H9 (cell line): ENCODE results near the gene BTBD8. TPM values are rescaled to one million over a fixed set of nuclear protein-coding genes. Genes with fewer than 3 reads are reported as not detected.

Source experiments
- DNase-seq: peaks from one replicate; pipeline ENCODE4 v3.0.0-alpha.2; 2017
- H2AFZ ChIP-seq: one replicate; pipeline ENCODE4 v1.6.1; 2013; ENCODE audit warnings: mild to moderate bottlenecking, low read length, control low read depth, moderate library complexity
- H2AK5ac ChIP-seq: 2 replicates; pipeline ENCODE4 v1.6.1; 2013; ENCODE audit warnings: low read length, control low read depth, mixed read lengths; ENCODE audit not compliant: insufficient read length
- H2BK120ac ChIP-seq: one replicate; pipeline ENCODE4 v1.6.1; 2013; ENCODE audit warnings: low read depth, mild to moderate bottlenecking, low read length, control low read depth, inconsistent platforms; ENCODE audit not compliant: poor library complexity, severe bottlenecking
- H2BK12ac ChIP-seq: 2 replicates; pipeline ENCODE4 v1.6.1; 2013; ENCODE audit warnings: low read length, control low read depth, mixed read lengths, low read depth; ENCODE audit not compliant: insufficient read length
- H2BK15ac ChIP-seq: 2 replicates; pipeline ENCODE4 v1.6.1; 2013; ENCODE audit warnings: low read depth, low read length, control low read depth
- H2BK20ac ChIP-seq: one replicate; pipeline ENCODE4 v1.6.1; 2013; ENCODE audit warnings: low read depth, mild to moderate bottlenecking, low read length, control low read depth, inconsistent platforms; ENCODE audit not compliant: poor library complexity, severe bottlenecking
- H2BK5ac ChIP-seq: 2 replicates; pipeline ENCODE4 v1.6.1; 2013; ENCODE audit warnings: low read length, control low read depth, mixed read lengths; ENCODE audit not compliant: insufficient read length
- H3K14ac ChIP-seq: 2 replicates; pipeline ENCODE4 v1.6.1; 2013; ENCODE audit warnings: low read length, control low read depth; ENCODE audit not compliant: insufficient read depth
- H3K18ac ChIP-seq: 2 replicates; pipeline ENCODE4 v1.6.1; 2013; ENCODE audit warnings: low read depth, mild to moderate bottlenecking, mixed read lengths, low read length, control low read depth; ENCODE audit not compliant: insufficient read length
- H3K23ac ChIP-seq: 2 replicates; pipeline ENCODE4 v1.6.1; 2013; ENCODE audit warnings: low read length, control low read depth, mixed read lengths, low read depth; ENCODE audit not compliant: insufficient read length
- H3K23me2 ChIP-seq: 2 replicates; pipeline ENCODE4 v1.6.1; 2013; ENCODE audit warnings: low read depth, mild to moderate bottlenecking, mixed read lengths, low read length, control low read depth; ENCODE audit not compliant: insufficient read length, poor library complexity, severe bottlenecking
- H3K27ac ChIP-seq: 2 replicates; pipeline ENCODE4 v1.5.1; 2013; ENCODE audit warnings: low read length, control low read depth, mixed read lengths, low read depth; ENCODE audit not compliant: insufficient read length
- H3K27me3 ChIP-seq: 2 replicates; pipeline ENCODE4 v1.6.1; 2013; ENCODE audit warnings: low read length, control low read depth, inconsistent platforms; ENCODE audit not compliant: insufficient read depth
- H3K4ac ChIP-seq: 2 replicates; pipeline ENCODE4 v1.6.1; 2013; ENCODE audit warnings: low read depth, mild to moderate bottlenecking, control low read depth, inconsistent platforms, low read length, moderate library complexity
- H3K4me1 ChIP-seq: 2 replicates; pipeline ENCODE4 v1.6.1; 2013; ENCODE audit warnings: low read length, control low read depth, inconsistent platforms; ENCODE audit not compliant: insufficient read depth
- H3K4me2 ChIP-seq: 2 replicates; pipeline ENCODE4 v1.6.1; 2013; ENCODE audit warnings: low read length, control low read depth, mixed read lengths; ENCODE audit not compliant: insufficient read length, insufficient read depth
- H3K56ac ChIP-seq: 2 replicates; pipeline ENCODE4 v1.6.1; 2013; ENCODE audit warnings: low read depth, mild to moderate bottlenecking, mixed read lengths, low read length, control low read depth; ENCODE audit not compliant: insufficient read length
- H3K79me1 ChIP-seq: 2 replicates; pipeline ENCODE4 v1.6.1; 2013; ENCODE audit warnings: low read depth, mild to moderate bottlenecking, moderate library complexity, low read length, control low read depth, inconsistent platforms; ENCODE audit not compliant: insufficient read depth, poor library complexity, severe bottlenecking
- H3K79me2 ChIP-seq: 2 replicates; pipeline ENCODE4 v1.6.1; 2013; ENCODE audit warnings: low read length, control low read depth, inconsistent platforms; ENCODE audit not compliant: insufficient read depth
- H3K9ac ChIP-seq: 2 replicates; pipeline ENCODE4 v1.6.1; 2013; ENCODE audit warnings: low read length, control low read depth, mixed read lengths; ENCODE audit not compliant: insufficient read length; ENCODE audit errors: extremely low read depth
- H3K9me3 ChIP-seq: one replicate; pipeline ENCODE4 v1.6.1; 2013; ENCODE audit warnings: low read depth, low read length, inconsistent platforms; ENCODE audit not compliant: control insufficient read depth
- H3T11ph ChIP-seq: one replicate; pipeline ENCODE4 v1.6.1; 2013; ENCODE audit warnings: mild to moderate bottlenecking, low read length, control low read depth, inconsistent platforms
- H4K20me1 ChIP-seq: one replicate; pipeline ENCODE4 v1.6.1; 2013; ENCODE audit not compliant: control insufficient read depth, insufficient read length, insufficient read depth
- H4K5ac ChIP-seq: 2 replicates; pipeline ENCODE4 v1.6.1; 2013; ENCODE audit warnings: low read depth, mild to moderate bottlenecking, mixed read lengths, low read length, control low read depth; ENCODE audit not compliant: insufficient read length
- H4K8ac ChIP-seq: replicated peaks from 2 replicates; pipeline ENCODE4 v1.6.1; 2013; ENCODE audit warnings: low read length, control low read depth, mixed read lengths, low read depth; ENCODE audit not compliant: insufficient read length
- H4K91ac ChIP-seq: 2 replicates; pipeline ENCODE4 v1.6.1; 2013; ENCODE audit warnings: low read depth, mild to moderate bottlenecking, moderate library complexity, mixed read lengths, low read length, control low read depth; ENCODE audit not compliant: insufficient read length
- H3K27ac Mint-ChIP-seq, 3 experiments: 2 replicates in 2 of 3; 3 replicates in 1 of 3; pipeline ENCODE4 v1.8.0; 2020 to 2021; ENCODE audit warnings: mixed read lengths in 3 of 3, mild to moderate bottlenecking in 1 of 3, moderate library complexity in 1 of 3
- H3K27me3 Mint-ChIP-seq: 2 replicates; pipeline ENCODE4 v1.8.0; 2021; ENCODE audit warnings: low read depth, mild to moderate bottlenecking, moderate library complexity, mixed read lengths
- H3K36me3 Mint-ChIP-seq, 3 experiments: 2 replicates in 2 of 3; 3 replicates in 1 of 3; pipeline ENCODE4 v1.8.0; 2020 to 2021; ENCODE audit warnings: low read depth in 3 of 3, mixed read lengths in 3 of 3; ENCODE audit not compliant: insufficient read depth in 1 of 3
- H3K4me1 Mint-ChIP-seq, 2 experiments: 2 replicates each; pipeline ENCODE4 v1.8.0; 2020; ENCODE audit warnings: mixed read lengths in 2 of 2
- H3K4me3 Mint-ChIP-seq, 2 experiments: 2 replicates in 1 of 2; 3 replicates in 1 of 2; pipeline ENCODE4 v1.8.0; 2020 to 2021; ENCODE audit warnings: mild to moderate bottlenecking in 2 of 2, mixed read lengths in 2 of 2, moderate library complexity in 1 of 2
- H3K9me3 Mint-ChIP-seq, 2 experiments: 2 replicates in 1 of 2; 3 replicates in 1 of 2; pipeline ENCODE4 v1.8.0; 2020; ENCODE audit warnings: mild to moderate bottlenecking in 2 of 2, mixed read lengths in 2 of 2, moderate library complexity in 1 of 2
- WGBS: extraction: QIAGEN DNeasy Blood & Tissue Kit; methylation state at CpG from one replicate; pipeline ENCODE4 v1.1.7; 2013; ENCODE audit warnings: missing lambda C conversion rate, low lambda C conversion rate, mixed read lengths; ENCODE audit not compliant: insufficient read length; ENCODE audit errors: extremely low coverage; 5-methylcytosine and 5-hydroxymethylcytosine counted together
- total RNA-seq: library from RNA; stranded (reverse); gene quantifications from 2 replicates; pipeline ENCODE4 v1.2.1, GENCODE V29; 2021
- TF ChIP-seq, protein P1 (sequence below): fragments of 200-600 bp; sonication (generic); conservative IDR thresholded peaks from 3 replicates; pipeline ENCODE4 v1.8.0; 2021; ENCODE audit warnings: antibody characterized with exemption, mild to moderate bottlenecking

Gene BTBD8
- total RNA-seq, 1 experiment from 2014 or later = 1.4 TPM

DNA sequence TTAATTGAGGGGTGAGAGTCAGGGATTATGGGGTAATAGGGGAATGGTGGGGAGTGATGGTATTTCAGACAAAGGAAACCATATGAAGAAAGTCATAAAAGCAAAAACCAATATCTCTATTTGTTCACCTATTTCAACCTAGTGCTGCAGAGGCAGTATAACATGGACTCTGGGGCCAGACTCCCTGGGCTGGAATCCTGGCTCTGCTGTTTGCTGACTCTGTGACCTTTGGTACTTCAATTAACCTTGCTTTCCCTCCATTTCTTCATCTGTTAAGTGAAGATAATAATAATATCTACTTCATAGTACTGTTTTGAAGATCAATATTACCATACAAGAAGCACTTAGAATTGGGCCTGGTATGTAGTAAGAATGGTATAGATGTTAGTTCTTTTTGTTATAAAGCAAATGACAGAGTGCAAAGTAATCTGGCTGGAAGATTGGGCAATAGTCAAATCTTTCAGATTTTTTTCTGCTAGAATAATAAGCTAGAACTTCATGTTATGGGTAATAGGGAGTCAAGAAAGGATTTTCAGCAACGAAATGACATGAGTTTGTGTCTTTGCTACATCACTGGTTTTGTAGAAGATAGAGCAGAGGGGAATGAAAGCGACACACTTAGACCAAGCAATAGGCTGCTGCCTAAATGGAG lies 41.3 kb upstream of the BTBD8 start:
- H3K4me3 Mint-ChIP-seq = no peak overlapping the region; a peak in 1 of 5 replicates
- H3K4me1 ChIP-seq = no peaks in the 10 kb centered on the region
- no peak overlapping the region for H3T11ph ChIP-seq
- no peak overlapping the region for H2BK120ac ChIP-seq
- H2AFZ ChIP-seq = no peak overlapping the region
- WGBS = no CpG with 5 or more reads among the region's 2 CpGs
- H3K27ac ChIP-seq = no peak overlapping the region
- H4K8ac ChIP-seq = no peak overlapping the region
- TF ChIP-seq, protein P1, sequence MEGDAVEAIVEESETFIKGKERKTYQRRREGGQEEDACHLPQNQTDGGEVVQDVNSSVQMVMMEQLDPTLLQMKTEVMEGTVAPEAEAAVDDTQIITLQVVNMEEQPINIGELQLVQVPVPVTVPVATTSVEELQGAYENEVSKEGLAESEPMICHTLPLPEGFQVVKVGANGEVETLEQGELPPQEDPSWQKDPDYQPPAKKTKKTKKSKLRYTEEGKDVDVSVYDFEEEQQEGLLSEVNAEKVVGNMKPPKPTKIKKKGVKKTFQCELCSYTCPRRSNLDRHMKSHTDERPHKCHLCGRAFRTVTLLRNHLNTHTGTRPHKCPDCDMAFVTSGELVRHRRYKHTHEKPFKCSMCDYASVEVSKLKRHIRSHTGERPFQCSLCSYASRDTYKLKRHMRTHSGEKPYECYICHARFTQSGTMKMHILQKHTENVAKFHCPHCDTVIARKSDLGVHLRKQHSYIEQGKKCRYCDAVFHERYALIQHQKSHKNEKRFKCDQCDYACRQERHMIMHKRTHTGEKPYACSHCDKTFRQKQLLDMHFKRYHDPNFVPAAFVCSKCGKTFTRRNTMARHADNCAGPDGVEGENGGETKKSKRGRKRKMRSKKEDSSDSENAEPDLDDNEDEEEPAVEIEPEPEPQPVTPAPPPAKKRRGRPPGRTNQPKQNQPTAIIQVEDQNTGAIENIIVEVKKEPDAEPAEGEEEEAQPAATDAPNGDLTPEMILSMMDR = no peak
- H3K9me3 ChIP-seq = no peaks in the 10 kb centered on the region
- no peak overlapping the region for H2AK5ac ChIP-seq
- no peak overlapping the region for H2BK20ac ChIP-seq
- H4K91ac ChIP-seq = no peak overlapping the region
- no peak overlapping the region for H3K14ac ChIP-seq
- H3K27ac Mint-ChIP-seq = no peak overlapping the region
- H3K56ac ChIP-seq = no peak overlapping the region
- H4K20me1 ChIP-seq = no peaks in the 10 kb centered on the region
- H3K36me3 Mint-ChIP-seq = no peaks in the 10 kb centered on the region
- no peak overlapping the region for H3K23ac ChIP-seq
- no peak overlapping the region for H3K4ac ChIP-seq
- H3K9ac ChIP-seq = no peak overlapping the region
- no peak overlapping the region for H3K4me2 ChIP-seq
- H2BK15ac ChIP-seq = no peak overlapping the region
- DNase-seq = no peak
- H2BK5ac ChIP-seq = no peak overlapping the region
- no peaks in the 10 kb centered on the region for H3K79me1 ChIP-seq
- H3K27me3 ChIP-seq = no peaks in the 10 kb centered on the region
- H3K79me2 ChIP-seq = no peaks in the 10 kb centered on the region
- no peaks in the 10 kb centered on the region for H3K9me3 Mint-ChIP-seq
- H3K27me3 Mint-ChIP-seq = no peaks in the 10 kb centered on the region
- H3K18ac ChIP-seq = no peak overlapping the region
- no peak overlapping the region for H2BK12ac ChIP-seq
- H4K5ac ChIP-seq = no peak overlapping the region
- peaks cover 6 to 7% of the 10 kb centered on the region in 2 experiments for H3K4me1 Mint-ChIP-seq
- H3K23me2 ChIP-seq = no peaks in the 10 kb centered on the region
